Activated T-helper 1 cell treated with anti-CD3 and anti-CD28 coated beads, Interleukin-2, amount 50 U/mL, for 16 hours (primary cell): ENCODE measurements around the gene OR51Q1.

Experiments
- DNase-seq, 2 donors: peaks; one replicate each; pipeline ENCODE4 v3.0.0-alpha.2; 2020; ENCODE audit warnings: low read depth in 1 of 2, low spot score in 1 of 2

Gene OR51Q1

DNA sequence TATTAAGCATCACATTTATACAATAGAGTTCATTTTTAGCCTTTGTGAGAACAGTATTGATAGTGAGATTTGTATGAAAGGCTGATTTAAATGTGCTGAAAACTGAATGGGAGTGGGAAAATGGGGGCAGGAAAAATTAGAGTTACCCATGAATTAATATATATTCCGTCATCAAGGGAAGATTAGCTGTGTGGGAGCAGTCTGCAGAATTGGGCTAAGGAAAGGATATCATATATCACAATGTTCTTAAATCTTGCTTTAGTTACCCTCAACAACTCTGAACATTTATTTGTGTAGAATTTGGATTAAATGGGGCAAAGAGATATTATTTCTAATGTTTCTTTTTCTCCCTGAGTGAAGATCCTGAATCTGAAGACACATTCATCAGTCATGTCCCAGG lies at the start of gene OR51Q1:
Gene OR51Q1 (plus strand): TSS at position 301 of the 400 bp plus-strand sequence. CDS start 90 bp downstream, at position 391.
- DNase-seq = no peak

DNA sequence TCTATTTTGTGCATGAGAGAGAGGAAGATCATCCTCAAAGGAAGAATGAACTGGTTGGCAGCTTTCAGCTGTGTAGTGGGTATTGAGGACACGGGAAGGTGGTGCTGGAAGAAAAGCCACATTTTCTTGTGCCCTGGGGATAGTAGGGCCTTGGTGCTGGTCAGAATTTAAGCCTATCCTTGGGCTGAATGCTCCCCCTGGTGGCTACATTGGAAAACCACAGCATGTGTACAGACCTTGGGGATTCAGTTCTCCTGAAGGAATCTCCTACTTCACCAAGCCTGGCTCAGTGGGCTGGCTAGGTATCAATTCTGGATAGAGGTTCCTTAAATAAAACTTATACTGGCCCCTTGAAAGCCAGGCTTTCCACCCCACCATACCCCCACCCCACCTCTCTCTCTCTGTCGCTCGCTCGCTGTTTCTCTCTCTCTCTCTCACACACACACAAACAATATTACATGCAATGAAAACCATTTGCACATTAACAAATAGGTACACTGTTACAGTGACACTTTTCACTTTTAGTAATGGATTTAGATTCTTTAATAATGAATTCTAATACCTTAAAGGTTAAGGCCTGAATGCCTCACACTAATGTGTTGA lies 41.1 kb upstream of the OR51Q1 start:
- DNase-seq = no peak

DNA sequence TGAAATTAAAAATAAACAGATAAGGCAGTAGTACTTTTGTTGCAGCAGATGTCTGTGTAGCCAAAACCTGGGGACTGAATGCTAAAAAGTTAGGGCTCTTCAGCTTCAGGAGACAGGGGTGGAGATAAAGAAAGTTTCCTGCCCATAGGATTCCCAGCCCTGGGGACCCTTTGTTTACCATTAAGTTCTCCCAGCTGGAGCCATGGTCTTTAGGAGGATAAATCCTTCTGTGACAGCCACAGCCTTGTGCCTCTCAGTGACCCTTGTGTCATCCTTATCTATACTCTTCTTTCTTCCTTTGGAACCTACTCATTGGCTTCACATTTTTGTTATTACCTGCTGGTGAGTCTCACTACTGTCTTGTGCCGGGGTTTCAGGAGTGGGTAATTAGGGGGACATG lies 38.3 kb upstream of the OR51Q1 start, which contains the start of gene OR51M1:
Gene OR51M1 (plus strand): TSS at position 237 of the 400 bp plus-strand sequence. CDS start 5,587 bp downstream, outside the sequence.
- DNase-seq = no peak

GRCh38 chr11:5384335-5384734 lies 37.6 kb upstream of the OR51Q1 start:
- no peak for DNase-seq

GRCh38 chr11:5390210-5390609 lies 31.7 kb upstream of the OR51Q1 start:
- no peak for DNase-seq

DNA sequence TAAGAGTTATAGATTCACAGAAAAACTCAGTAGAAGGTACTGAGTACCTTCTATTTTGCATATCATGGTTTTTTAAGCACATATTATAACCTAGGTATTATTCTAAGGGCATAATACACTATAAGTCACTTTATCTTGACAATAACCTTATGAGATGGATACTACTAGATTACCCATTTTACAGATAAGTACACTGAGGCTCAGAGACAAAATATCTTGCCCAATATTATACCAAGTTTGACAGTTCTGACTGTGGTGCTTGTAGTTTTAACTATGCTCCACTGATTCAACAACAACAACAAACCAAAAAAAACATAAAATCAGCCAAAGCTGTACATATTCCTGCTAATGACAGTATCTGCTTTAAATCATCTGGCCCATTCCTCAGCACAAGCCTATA lies 27.8 kb upstream of the OR51Q1 start:
- DNase-seq = no peak

- DNase-seq = no peak
Measured at GRCh38 chr11:5398936-5399335, 23.0 kb upstream of the OR51Q1 start.

DNA sequence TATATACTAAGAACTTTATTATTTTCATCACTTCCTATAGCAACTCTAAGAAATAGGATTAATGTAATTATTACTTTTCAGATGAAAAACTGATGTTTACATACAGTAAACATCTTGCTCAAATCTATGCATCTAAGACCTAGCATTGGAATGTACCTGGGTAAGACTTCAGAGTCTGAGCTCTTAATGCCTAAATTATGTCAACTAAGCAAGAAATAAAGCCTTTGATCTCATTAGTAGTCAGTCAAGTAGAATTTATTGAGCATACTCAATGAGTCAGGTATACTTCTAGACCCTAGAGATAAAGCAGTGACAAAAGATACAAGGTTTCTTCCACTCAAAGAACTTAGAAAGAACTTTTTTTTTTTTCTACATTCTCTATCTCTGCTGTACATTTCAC lies 16.7 kb upstream of the OR51Q1 start:
- DNase-seq = no peak

DNA sequence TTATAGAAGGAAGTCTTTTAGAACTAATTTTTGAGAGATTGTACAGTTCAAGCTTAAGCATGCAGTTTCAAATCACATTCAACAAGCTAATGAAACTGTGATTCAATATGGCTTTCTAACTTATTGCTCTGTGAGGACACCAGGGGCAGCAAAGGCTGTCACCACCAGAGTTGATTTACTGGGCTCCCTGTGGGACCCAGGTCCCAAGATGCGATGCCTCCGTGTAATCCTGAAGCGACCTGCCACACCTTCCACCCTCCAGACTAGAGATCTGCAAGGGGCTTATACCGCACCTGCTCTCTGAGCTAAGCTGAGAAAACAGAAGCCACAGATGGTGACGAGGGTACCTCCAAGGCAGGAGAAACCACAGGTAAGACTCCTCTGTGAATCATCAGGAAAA lies 918 bp upstream of the OR51Q1 start:
- DNase-seq = no peak

GRCh38 chr11:5423131-5423530 lies 1.2 kb downstream of the OR51Q1 start:
- no peak for DNase-seq

DNA sequence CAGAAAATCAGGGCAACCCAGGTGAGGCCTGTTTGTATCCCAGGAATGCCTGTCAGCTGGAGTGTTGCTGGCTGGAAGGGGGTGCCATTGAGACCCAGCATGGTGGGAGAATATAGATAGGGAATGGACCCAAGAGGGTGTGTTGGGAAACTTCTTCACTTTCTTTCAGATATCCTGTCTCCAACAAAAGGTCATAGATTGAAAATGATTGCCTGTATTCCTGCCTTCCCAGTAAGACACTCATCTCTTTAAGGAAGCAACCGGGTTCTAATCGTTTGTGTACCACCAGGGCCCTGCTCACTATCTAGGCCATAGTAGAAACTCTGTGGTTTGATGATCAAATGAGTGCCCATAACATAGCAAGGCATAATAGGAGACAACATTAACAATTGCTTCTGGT lies 19.5 kb downstream of the OR51Q1 start, which contains the start of gene OR51I1:
Gene OR51I1 (minus strand): TSS at position 101 of the 400 bp plus-strand sequence. CDS start 0 bp downstream, at position 101.
- DNase-seq = no peak

- DNase-seq = no peak
Measured at GRCh38 chr11:5443835-5444393, 22.0 kb downstream of the OR51Q1 start.

DNA sequence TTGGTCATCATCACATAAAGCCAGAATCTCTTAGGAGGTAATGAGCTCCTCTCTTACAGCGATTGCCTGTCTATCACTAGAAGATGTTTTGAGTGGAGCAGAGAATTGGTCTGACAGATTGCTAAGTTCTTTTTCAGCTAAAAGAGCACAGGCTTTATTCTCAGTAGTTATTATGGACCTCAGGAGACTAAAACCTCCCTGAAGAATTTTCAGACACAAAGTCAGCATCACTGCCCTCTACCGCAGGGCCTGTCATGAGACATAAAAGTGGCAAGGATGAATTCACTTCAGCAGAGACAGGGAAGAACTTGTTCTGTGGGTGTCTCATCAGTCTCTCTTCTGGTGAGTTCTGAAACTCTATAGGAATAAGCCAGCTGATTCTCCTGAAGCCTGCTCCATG lies 27.1 kb downstream of the OR51Q1 start, which contains the start of gene OR51I2:
Gene OR51I2 (plus strand): TSS at position 301 of the 400 bp plus-strand sequence. CDS start 4,166 bp downstream, outside the sequence.
- no peak for DNase-seq

DNA sequence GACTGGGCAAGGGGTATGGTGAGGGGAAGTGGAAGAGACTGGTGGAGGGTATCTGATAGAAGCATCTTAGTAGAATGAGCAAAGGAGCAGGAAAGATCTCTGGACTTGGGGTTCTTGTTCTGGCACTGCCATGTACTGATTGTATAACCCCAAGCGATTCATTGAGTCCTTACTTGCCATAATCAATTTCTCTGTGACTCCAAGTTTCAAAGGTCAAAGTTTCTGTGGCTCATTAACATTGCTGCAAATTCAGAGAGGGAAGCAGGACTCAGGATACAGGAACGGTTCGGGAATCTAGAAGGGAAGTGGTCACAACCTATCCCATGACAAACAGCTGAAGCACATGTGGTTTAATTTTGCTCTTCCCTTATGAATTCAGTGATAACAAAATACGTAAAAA lies 27.5 kb downstream of the OR51Q1 start:
- no peak for DNase-seq

- DNase-seq = no peak
Measured at GRCh38 chr11:5460983-5461621, 39.2 kb downstream of the OR51Q1 start.

- no peak for DNase-seq
Measured at GRCh38 chr11:5467527-5467926, 45.6 kb downstream of the OR51Q1 start.
